Ureter (tissue), 1 donor: ENCODE measurements around the gene PPP1R2. TPM values are rescaled to one million over a fixed set of nuclear protein-coding genes. Genes with fewer than 3 reads are reported as not detected.

Experiments used
- total RNA-seq: library from RNA; stranded (reverse); gene quantifications from one replicate; pipeline ENCODE4 v1.2.4, GENCODE V29; 2023
- donor health status: DM: yes; HTN: yes; CAD: no.

Gene PPP1R2
- total RNA-seq, 1 donor from 2014 or later = 52.2 TPM

Other genes starting within 250 kb of the PPP1R2 start
- gene ACAP2, start 100.3 kb downstream of the PPP1R2 start, total RNA-seq = 58.9 TPM
- gene APOD, start 40.6 kb upstream of the PPP1R2 start, total RNA-seq = 60.0 TPM
- 84.4 TPM for gene MUC20, start 177.7 kb upstream of the PPP1R2 start, total RNA-seq